Measurements from ENCODE around the gene ZC3H12D. TPM values are rescaled to one million over a fixed set of nuclear protein-coding genes. Genes with fewer than 3 reads are reported as not detected.

Gene ZC3H12D
- total and polyA plus RNA-seq, 2 of the 13 experiments (the other 11 are each of a cell fraction or from before 2014, with no cell fraction given), result 1.2 to 2.7 TPM

DNA sequence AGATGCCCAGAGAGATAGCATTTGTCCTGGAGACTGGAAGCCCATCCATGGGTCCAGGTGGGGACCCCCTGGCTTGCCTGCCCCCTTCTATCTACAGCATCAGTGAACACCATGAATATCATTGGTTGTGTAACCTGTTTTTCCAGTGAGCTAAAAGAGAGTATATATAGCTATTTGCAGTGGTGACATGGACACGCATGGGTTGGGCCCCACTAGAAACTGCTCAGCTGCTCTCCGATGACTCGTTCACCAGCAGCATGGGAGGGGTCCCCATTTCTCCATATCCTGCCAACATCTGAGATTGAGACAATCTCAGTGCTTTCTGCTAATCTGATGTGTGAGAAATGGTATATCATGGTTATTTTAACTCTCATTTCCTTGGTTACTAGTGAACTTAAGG, 4.0 kb upstream of the ZC3H12D start (continued):
- TF ChIP-seq ZNF136 (CRISPR knock-in tag; IDR thresholded peaks at IDR 0.05; ENCODE audit: low read depth), result no peak

DNA sequence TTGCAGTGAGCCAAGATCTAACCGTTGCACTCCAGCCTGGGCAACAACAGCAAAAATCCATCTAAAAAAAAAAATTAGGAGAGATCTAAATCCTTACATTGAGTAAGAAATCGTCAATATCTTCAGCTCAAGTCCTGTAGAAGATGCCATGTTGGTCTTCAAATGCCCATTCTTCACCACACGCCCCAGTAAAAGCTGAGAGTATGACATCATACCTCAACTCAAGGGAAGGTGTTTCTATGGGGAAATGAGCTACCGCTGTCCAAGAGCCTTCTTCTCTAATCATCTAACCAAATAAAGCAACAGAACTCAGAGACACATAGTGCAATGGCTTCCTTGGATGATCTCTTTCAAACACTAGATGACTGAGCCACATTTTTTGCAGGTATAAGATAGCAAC, 2.5 kb upstream of the ZC3H12D start:
- ChIA-PET CTCF (ENCODE audit: low intra/inter-chr PET ratio, low total read pairs) (no interaction called here), POLR2A (no interaction called here)
- TF ChIP-seq ZNF746 (CRISPR knock-in tag; IDR thresholded peaks at IDR 0.05), result no peak
- TF ChIP-seq POLR2A (IDR thresholded peaks at IDR 0.05; ENCODE audit: insufficient read depth in 1 of 2, low read depth in 2 of 2, low read length in 2 of 2), result no peak
- no peak for TF ChIP-seq NR1H2 (CRISPR knock-in tag; IDR thresholded peaks at IDR 0.05; ENCODE audit: borderline replicate concordance, low read depth)
- TF ChIP-seq KLF13 (CRISPR knock-in tag; IDR thresholded peaks at IDR 0.05), result no peak
- TF ChIP-seq, protein P1, sequence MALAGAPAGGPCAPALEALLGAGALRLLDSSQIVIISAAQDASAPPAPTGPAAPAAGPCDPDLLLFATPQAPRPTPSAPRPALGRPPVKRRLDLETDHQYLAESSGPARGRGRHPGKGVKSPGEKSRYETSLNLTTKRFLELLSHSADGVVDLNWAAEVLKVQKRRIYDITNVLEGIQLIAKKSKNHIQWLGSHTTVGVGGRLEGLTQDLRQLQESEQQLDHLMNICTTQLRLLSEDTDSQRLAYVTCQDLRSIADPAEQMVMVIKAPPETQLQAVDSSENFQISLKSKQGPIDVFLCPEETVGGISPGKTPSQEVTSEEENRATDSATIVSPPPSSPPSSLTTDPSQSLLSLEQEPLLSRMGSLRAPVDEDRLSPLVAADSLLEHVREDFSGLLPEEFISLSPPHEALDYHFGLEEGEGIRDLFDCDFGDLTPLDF (CRISPR knock-in tag; IDR thresholded peaks at IDR 0.05), result no peak
- TF ChIP-seq ZNF207 (IDR thresholded peaks at IDR 0.05; ENCODE audit: borderline replicate concordance), result no peak
- TF ChIP-seq KDM5B (CRISPR knock-in tag; IDR thresholded peaks at IDR 0.05; ENCODE audit: borderline replicate concordance), result no peak
- TF ChIP-seq GZF1 (CRISPR knock-in tag; IDR thresholded peaks at IDR 0.05), result no peak
- no peak for TF ChIP-seq FOXC1 (CRISPR knock-in tag; IDR thresholded peaks at IDR 0.05; ENCODE audit: borderline replicate concordance)
- no peak for TF ChIP-seq ZFP62 (CRISPR knock-in tag; IDR thresholded peaks at IDR 0.05)
- TF ChIP-seq JARID2 (CRISPR knock-in tag; IDR thresholded peaks at IDR 0.05; ENCODE audit: insufficient replicate concordance), result no peak
- no peak for TF ChIP-seq FLYWCH1 (CRISPR knock-in tag; IDR thresholded peaks at IDR 0.05)
- TF ChIP-seq CREB1 (IDR thresholded peaks at IDR 0.05), result 0 out of 2 replicates have a peak, but pooled peaks have one; percentile 8
- no peak for TF ChIP-seq CREB1 (CRISPR knock-in tag; IDR thresholded peaks at IDR 0.05)
- TF ChIP-seq SP140L (CRISPR knock-in tag; IDR thresholded peaks at IDR 0.05; ENCODE audit: borderline replicate concordance), result no peak
- no peak for TF ChIP-seq ZNF460 (CRISPR knock-in tag; IDR thresholded peaks at IDR 0.05; ENCODE audit: borderline replicate concordance)
- TF ChIP-seq ATF7 (IDR thresholded peaks at IDR 0.05), result peak; percentile 85
- no peak for TF ChIP-seq ATF7 (CRISPR knock-in tag; IDR thresholded peaks at IDR 0.05)
- TF ChIP-seq FOXM1 (CRISPR knock-in tag; IDR thresholded peaks at IDR 0.05), result no peak
- TF ChIP-seq TMF1 (CRISPR knock-in tag; IDR thresholded peaks at IDR 0.05; ENCODE audit: low read depth), result no peak

More for the DNA sequence above, 2.5 kb upstream of the ZC3H12D start:
- Histone ChIP-seq H3K36me3 (replicated peaks in 1 of 2; ENCODE audit: control insufficient read depth in 1 of 2, insufficient read depth in 2 of 2, low read length in 2 of 2) (no peaks in the 10 kb centered on the region), H3K4me1 (ENCODE audit: insufficient read depth, low read length) (peaks cover 46% of the 10 kb centered on the region), H3K9ac (ENCODE audit: insufficient read depth, low read depth, low read length) (no peak overlapping the region), H3K4me2 (ENCODE audit: low read depth, low read length) (no peak overlapping the region), H3K9me3 (ENCODE audit: low read length) (no peaks in the 10 kb centered on the region), H4K20me1 (ENCODE audit: insufficient read depth, low read length) (no peaks in the 10 kb centered on the region), H3K4me3 (replicated peaks in 1 of 3; ENCODE audit: insufficient read depth in 1 of 3, low read depth in 2 of 3, low read length in 3 of 3) (no peak overlapping the region), H3K79me2 (ENCODE audit: insufficient read depth, low read length) (no peaks in the 10 kb centered on the region), H3K27ac (ENCODE audit: extremely low read length, insufficient read depth, low read length) (no peak overlapping the region), H2AFZ (ENCODE audit: low read length) (no peak overlapping the region), H3K27me3 (ENCODE audit: control insufficient read depth in 1 of 2, insufficient read depth in 2 of 2, low read length in 2 of 2) (no peaks in the 10 kb centered on the region)
- FAIRE-seq, result no peak
- BruUV-seq (replicated peaks), result no TSS peak
- in situ Hi-C loops (cut with HindIII; ENCODE audit: extremely low pct_ligation_motif_present, low pct_unique_long_range_greater_than_20kb) (no loop called here), intact Hi-C loops (cut with micrococcal nuclease; ENCODE audit: unreplicated experiment) (no loop called here)
- no peak for ATAC-seq
- WGBS (ENCODE audit: low lambda C conversion rate), result 93% methylated on average over 4 of the region's 4 CpGs
- DNase-seq (ENCODE audit: low spot score), result no peak

Data from HepG2 (cell line).